CD14-positive monocyte (primary cell): ENCODE data around the gene RPS4Y1. TPM values are rescaled to one million over a fixed set of nuclear protein-coding genes. Genes with fewer than 3 reads are reported as not detected.

Source experiments
- DNase-seq, 3 donors: peaks; one replicate each; pipeline ENCODE4 v3.0.0-alpha.2; 2011 to 2022
- H2AFZ ChIP-seq: 2 replicates; pipeline ENCODE4 v1.6.0; 2012; ENCODE audit warnings: mild to moderate bottlenecking, low read depth, low read length, inconsistent platforms; ENCODE audit not compliant: insufficient read depth, poor library complexity, severe bottlenecking
- H3K27ac ChIP-seq, 2 donors: 1 replicate in 1 of 2; 2 replicates in 1 of 2; pipeline ENCODE4 v1.5.1; 2012 to 2013; ENCODE audit warnings: low read length in 2 of 2, control low read depth in 1 of 2, inconsistent platforms in 1 of 2, low read depth in 1 of 2, mild to moderate bottlenecking in 1 of 2
- H3K27me3 ChIP-seq, 2 donors: one replicate each; pipeline versions ENCODE4 v1.6.0 to v1.6.1; 2011 to 2013; ENCODE audit warnings: low read length in 2 of 2; ENCODE audit not compliant: control insufficient read depth in 2 of 2, insufficient read depth in 2 of 2
- H3K36me3 ChIP-seq, 2 donors: replicated peaks in 1 of 2; 1 replicate in 1 of 2; 2 replicates in 1 of 2; pipeline versions ENCODE4 v1.5.1 to v1.6.1; 2012 to 2013; ENCODE audit warnings: low read length in 2 of 2, control low read depth in 1 of 2, inconsistent platforms in 1 of 2, mild to moderate bottlenecking in 1 of 2; ENCODE audit not compliant: insufficient read depth in 2 of 2, control insufficient read depth in 1 of 2
- H3K4me1 ChIP-seq, 2 donors: 1 replicate in 1 of 2; 2 replicates in 1 of 2; pipeline versions ENCODE4 v1.5.1 to v1.6.1; 2012 to 2013; ENCODE audit warnings: low read length in 2 of 2, control low read depth in 1 of 2, inconsistent platforms in 1 of 2, mild to moderate bottlenecking in 1 of 2, moderate library complexity in 1 of 2; ENCODE audit not compliant: insufficient read depth in 2 of 2, control insufficient read depth in 1 of 2
- H3K4me2 ChIP-seq: replicated peaks from 2 replicates; pipeline ENCODE3; 2012; ENCODE audit warnings: low read length, moderate library complexity, mild to moderate bottlenecking; ENCODE audit not compliant: poor library complexity, severe bottlenecking; ENCODE audit errors: extremely low read depth
- H3K4me3 ChIP-seq, 3 experiments: fragments of 200-600 bp in 1 of 3; sonication (generic) in 1 of 3; replicated peaks in 1 of 3; 1 replicate in 2 of 3; 2 replicates in 1 of 3; pipeline ENCODE4 v1.5.1; 2011 to 2013; ENCODE audit warnings: low read length in 3 of 3, mild to moderate bottlenecking in 3 of 3, control low read depth in 2 of 3, low read depth in 2 of 3, inconsistent platforms in 1 of 3, moderate library complexity in 1 of 3
- H3K79me2 ChIP-seq: 2 replicates; pipeline ENCODE4 v1.6.0; 2012; ENCODE audit warnings: mild to moderate bottlenecking, control low read depth, inconsistent platforms, low read length, moderate library complexity; ENCODE audit not compliant: insufficient read depth
- H3K9ac ChIP-seq: 2 replicates; pipeline ENCODE4 v1.6.0; 2017; ENCODE audit warnings: low read length, mild to moderate bottlenecking; ENCODE audit not compliant: insufficient read depth, poor library complexity, severe bottlenecking
- H3K9me3 ChIP-seq, 2 donors: replicated peaks in 1 of 2; 1 replicate in 1 of 2; 2 replicates in 1 of 2; pipeline versions ENCODE4 v1.5.1 to v1.6.1; 2012 to 2013; ENCODE audit warnings: low read length in 2 of 2, control low read depth in 1 of 2; ENCODE audit not compliant: control insufficient read depth in 1 of 2, insufficient read depth in 1 of 2
- H4K20me1 ChIP-seq: 2 replicates; pipeline ENCODE4 v1.6.0; 2012; ENCODE audit warnings: mild to moderate bottlenecking, low read length, control low read depth, moderate library complexity; ENCODE audit not compliant: insufficient read depth
- H3K27ac Mint-ChIP-seq, 7 donors: one replicate each; pipeline ENCODE4 v1.8.0; 2020; ENCODE audit warnings: mild to moderate bottlenecking in 7 of 7, mixed read lengths in 7 of 7, moderate library complexity in 6 of 7, inconsistent platforms in 2 of 7
- H3K27me3 Mint-ChIP-seq, 3 donors: one replicate each; pipeline ENCODE4 v1.8.0; 2021 to 2022; ENCODE audit warnings: low read depth in 3 of 3, mild to moderate bottlenecking in 3 of 3, mixed read lengths in 3 of 3, moderate library complexity in 3 of 3, inconsistent platforms in 1 of 3
- H3K36me3 Mint-ChIP-seq, 2 donors: one replicate each; pipeline ENCODE4 v1.8.0; 2020; ENCODE audit warnings: mixed read lengths in 2 of 2, inconsistent platforms in 1 of 2, mild to moderate bottlenecking in 1 of 2
- H3K4me1 Mint-ChIP-seq: one replicate; pipeline ENCODE4 v1.8.0; 2020; ENCODE audit warnings: mild to moderate bottlenecking, mixed read lengths
- H3K4me3 Mint-ChIP-seq, 2 donors: one replicate each; pipeline ENCODE4 v1.8.0; 2020; ENCODE audit warnings: mild to moderate bottlenecking in 2 of 2, mixed read lengths in 2 of 2, moderate library complexity in 1 of 2
- H3K9me3 Mint-ChIP-seq, 7 donors: one replicate each; pipeline ENCODE4 v1.8.0; 2020 to 2022; ENCODE audit warnings: mixed read lengths in 7 of 7, mild to moderate bottlenecking in 6 of 7, moderate library complexity in 6 of 7, inconsistent platforms in 2 of 7
- CTCF ChIP-seq: fragments of 200-600 bp; IDR thresholded peaks from one replicate; pipeline ENCODE4 v1.8.0; 2022; ENCODE audit warnings: antibody characterized with exemption, mild to moderate bottlenecking
- intact Hi-C, 2 donors: fragments of 100-400 bp; cut with micrococcal nuclease; formaldehyde crosslinking; loops; one replicate each; pipeline versions ENCODE4 v1.15.0 to v1.15.1; 2023
- polyA plus RNA-seq, 3 donors: library from polyadenylated mRNA; depleted of rRNA in 1 of 3; unstranded in 2 of 3; stranded (reverse) in 1 of 3; fragments of 300-500 nt in 2 of 3; fragments of >200 nt in 1 of 3; fragmentation: Illumina TruSeq in 2 of 3; gene quantifications; 1 replicate in 2 of 3; 2 replicates in 1 of 3; pipeline ENCODE4 v1.2.3, GENCODE V29; 2012 to 2021
- small RNA-seq: library from RNA; depleted of rRNA; stranded (forward); fragments of <200 nt; gene quantifications from one replicate; pipeline ENCODE3, GENCODE V24; 2012; ENCODE audit warnings: low read depth; ENCODE audit not compliant: insufficient read length

Gene RPS4Y1
- polyA plus RNA-seq, 3 donors, result not detected

DNA sequence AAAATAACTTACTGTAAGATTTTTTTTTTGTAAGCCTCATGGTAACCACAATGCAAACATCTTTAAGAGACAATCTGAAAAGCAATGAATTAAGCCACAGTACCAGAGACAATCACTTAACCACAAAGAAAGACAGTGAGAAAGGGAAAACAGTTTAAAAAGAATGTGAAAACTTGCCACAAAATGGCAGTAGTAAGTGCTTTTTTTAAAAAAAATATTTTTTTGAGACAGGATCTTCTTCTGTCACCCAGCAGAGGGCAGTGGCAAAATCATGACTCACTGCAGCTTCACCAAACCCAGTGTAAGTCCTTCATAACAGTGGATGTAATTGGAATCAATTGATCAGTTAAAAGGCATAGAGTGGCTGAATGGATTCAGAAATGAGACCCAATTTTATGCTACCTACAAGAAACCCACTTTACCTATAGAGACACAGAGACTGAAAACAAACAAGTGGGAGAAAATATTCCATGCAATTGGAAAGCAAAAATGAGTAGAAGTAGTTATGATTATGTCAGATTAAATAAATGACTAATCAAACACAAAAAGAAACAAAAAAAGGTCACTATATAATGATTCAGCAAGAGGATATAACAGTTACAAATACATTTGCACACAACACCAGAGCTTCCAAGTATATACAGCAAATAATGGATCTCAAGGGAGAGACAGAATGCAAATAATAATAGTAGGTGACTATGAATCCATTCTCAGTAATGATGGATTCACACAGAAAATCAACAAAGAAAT is 71.8 kb downstream of the RPS4Y1 start:
- H2AFZ ChIP-seq, result no peak overlapping the region
- intact Hi-C loops, result no loop called here
- no peaks in the 10 kb centered on the region for H3K79me2 ChIP-seq
- H3K27ac ChIP-seq, result no peak overlapping the region
- H3K4me3 Mint-ChIP-seq, result no peak overlapping the region
- no peak overlapping the region for H3K4me2 ChIP-seq
- no peaks in the 10 kb centered on the region for H3K36me3 Mint-ChIP-seq
- peak in 2 of 3 donors; percentile 26 to 56 for DNase-seq
- H3K27me3 Mint-ChIP-seq, result peaks cover 0 to 3% (median 2%) of the 10 kb centered on the region in 3 donors
- H3K4me1 ChIP-seq, result no peaks in the 10 kb centered on the region
- no peak overlapping the region for H3K9ac ChIP-seq
- H3K27ac Mint-ChIP-seq, result peak overlapping the region in 1 of 7 donors; percentile 26
- no peaks in the 10 kb centered on the region for H3K9me3 ChIP-seq
- peaks cover 0 to 2% (median 0%) of the 10 kb centered on the region in 7 donors for H3K9me3 Mint-ChIP-seq
- H3K27me3 ChIP-seq, result no peaks in the 10 kb centered on the region
- no peaks in the 10 kb centered on the region for H4K20me1 ChIP-seq
- H3K4me3 ChIP-seq, result no peak overlapping the region
- TF ChIP-seq CTCF, result peak; percentile 55
- H3K4me1 Mint-ChIP-seq, result no peaks in the 10 kb centered on the region
- H3K36me3 ChIP-seq, result no peaks in the 10 kb centered on the region

Small RNA genes lying within 50 kb of the gene (small RNA-seq; reads per million reads assigned to genes)
- not detected for gene TOMM22P2

Other genes with a start within 250 kb of the RPS4Y1 start
- gene SRY, start 53.9 kb upstream of the RPS4Y1 start, polyA plus RNA-seq, result not detected
- not detected for gene ZFY, start 93.8 kb downstream of the RPS4Y1 start, polyA plus RNA-seq